Tibial artery (tissue), 4 donors: ENCODE data around the gene AGAP1.

Source experiments
- DNase-seq, 2 donors: peaks; one replicate each; pipeline ENCODE4 v3.0.0-alpha.2; 2019
- H3K27ac ChIP-seq, 2 donors: fragments of 200-600 bp; sonication (generic) in 1 of 2; 1 replicate in 1 of 2; 2 replicates in 1 of 2; pipeline ENCODE4 v1.5.1; 2018 to 2019; ENCODE audit warnings: mild to moderate bottlenecking in 1 of 2
- H3K27me3 ChIP-seq, 2 donors: fragments of 200-600 bp; sonication (generic) in 1 of 2; one replicate each; pipeline versions ENCODE4 v1.5.1 to v1.6.0; 2016 to 2019
- H3K36me3 ChIP-seq, 3 donors: fragments of 200-600 bp; sonication (generic) in 2 of 3; one replicate each; pipeline ENCODE4 v1.5.1; 2016 to 2019; ENCODE audit warnings: mild to moderate bottlenecking in 2 of 3
- H3K4me1 ChIP-seq, 4 donors: fragments of 200-600 bp; sonication (generic) in 2 of 4; 1 replicate in 3 of 4; 2 replicates in 1 of 4; pipeline ENCODE4 v1.5.1; 2016 to 2019
- H3K4me3 ChIP-seq, 2 donors: fragments of 200-600 bp; sonication (generic) in 1 of 2; 1 replicate in 1 of 2; 2 replicates in 1 of 2; pipeline ENCODE4 v1.5.1; 2018 to 2019; ENCODE audit warnings: mild to moderate bottlenecking in 2 of 2
- H3K9me3 ChIP-seq, 3 donors: fragments of 200-600 bp; sonication (generic) in 1 of 3; one replicate each; pipeline ENCODE4 v1.5.1; 2016 to 2019
- intact Hi-C: fragments of 100-400 bp; cut with DNase I; formaldehyde crosslinking; loops from one replicate; pipeline ENCODE4 v1.15.0; 2023; ENCODE audit warnings: low total_unique reads
- TF ChIP-seq, protein P1 (sequence below), 2 experiments: fragments of 200-600 bp in 1 of 2; fragments of 450-650 bp in 1 of 2; IDR thresholded peaks; one replicate each; pipeline ENCODE4 v1.5.1; 2017 to 2019; ENCODE audit warnings: antibody characterized with exemption in 2 of 2, mild to moderate bottlenecking in 1 of 2, moderate library complexity in 1 of 2

Gene AGAP1

DNA sequence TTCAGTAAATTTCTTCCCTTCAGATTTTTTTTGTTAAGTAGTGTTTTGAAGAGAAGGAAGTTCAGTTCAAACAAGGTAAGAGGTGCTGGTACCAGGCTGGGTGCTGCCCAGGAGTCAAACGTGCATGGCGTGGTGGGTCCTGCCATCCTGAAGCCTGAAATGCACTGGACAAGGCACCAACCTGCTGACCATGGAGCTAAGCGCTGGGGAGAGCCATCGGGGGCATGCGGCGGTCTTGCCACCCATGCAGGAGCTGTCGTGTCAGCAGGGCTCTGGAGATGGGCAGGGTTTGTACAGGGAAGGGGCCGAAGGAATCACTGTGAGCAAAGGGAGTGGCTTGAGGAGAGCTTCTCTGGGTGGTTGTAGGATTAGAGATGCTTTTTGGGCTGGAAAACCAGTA is 547.8 kb downstream of the AGAP1 start:
- TF ChIP-seq, protein P1, sequence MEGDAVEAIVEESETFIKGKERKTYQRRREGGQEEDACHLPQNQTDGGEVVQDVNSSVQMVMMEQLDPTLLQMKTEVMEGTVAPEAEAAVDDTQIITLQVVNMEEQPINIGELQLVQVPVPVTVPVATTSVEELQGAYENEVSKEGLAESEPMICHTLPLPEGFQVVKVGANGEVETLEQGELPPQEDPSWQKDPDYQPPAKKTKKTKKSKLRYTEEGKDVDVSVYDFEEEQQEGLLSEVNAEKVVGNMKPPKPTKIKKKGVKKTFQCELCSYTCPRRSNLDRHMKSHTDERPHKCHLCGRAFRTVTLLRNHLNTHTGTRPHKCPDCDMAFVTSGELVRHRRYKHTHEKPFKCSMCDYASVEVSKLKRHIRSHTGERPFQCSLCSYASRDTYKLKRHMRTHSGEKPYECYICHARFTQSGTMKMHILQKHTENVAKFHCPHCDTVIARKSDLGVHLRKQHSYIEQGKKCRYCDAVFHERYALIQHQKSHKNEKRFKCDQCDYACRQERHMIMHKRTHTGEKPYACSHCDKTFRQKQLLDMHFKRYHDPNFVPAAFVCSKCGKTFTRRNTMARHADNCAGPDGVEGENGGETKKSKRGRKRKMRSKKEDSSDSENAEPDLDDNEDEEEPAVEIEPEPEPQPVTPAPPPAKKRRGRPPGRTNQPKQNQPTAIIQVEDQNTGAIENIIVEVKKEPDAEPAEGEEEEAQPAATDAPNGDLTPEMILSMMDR (IDR thresholded peaks at IDR 0.05) = no peak
- intact Hi-C loops = no loop called here
- H3K27me3 ChIP-seq = no peaks in the 10 kb centered on the region
- no peaks in the 10 kb centered on the region for H3K4me1 ChIP-seq
- H3K4me3 ChIP-seq = no peak overlapping the region
- no peak for DNase-seq
- peaks cover 12 to 26% (median 19%) of the 10 kb centered on the region in 3 donors for H3K36me3 ChIP-seq
- H3K9me3 ChIP-seq = no peaks in the 10 kb centered on the region
- H3K27ac ChIP-seq = no peak overlapping the region

DNA sequence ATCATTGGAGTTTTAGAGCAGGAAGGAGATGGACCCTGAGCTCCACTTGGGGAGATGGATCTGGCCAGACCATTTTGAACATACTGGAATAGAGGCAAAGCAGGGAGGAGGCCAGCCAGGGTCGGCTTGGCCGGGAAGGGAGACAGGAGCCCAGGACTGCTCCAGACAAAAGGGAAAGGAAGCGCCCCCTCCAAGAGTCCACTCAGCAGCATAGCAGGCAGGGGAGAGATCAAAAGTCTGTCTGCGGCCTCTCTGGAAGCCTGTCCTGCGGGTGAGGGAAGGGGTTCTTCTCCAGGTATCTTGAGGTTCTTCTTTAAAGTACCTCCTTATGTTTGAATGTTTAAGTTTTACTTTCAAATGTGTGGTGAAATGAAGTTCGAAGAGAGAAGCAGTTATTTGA is 548.2 kb downstream of the AGAP1 start:
- H3K36me3 ChIP-seq = peaks cover 12 to 29% (median 19%) of the 10 kb centered on the region in 3 donors

DNA sequence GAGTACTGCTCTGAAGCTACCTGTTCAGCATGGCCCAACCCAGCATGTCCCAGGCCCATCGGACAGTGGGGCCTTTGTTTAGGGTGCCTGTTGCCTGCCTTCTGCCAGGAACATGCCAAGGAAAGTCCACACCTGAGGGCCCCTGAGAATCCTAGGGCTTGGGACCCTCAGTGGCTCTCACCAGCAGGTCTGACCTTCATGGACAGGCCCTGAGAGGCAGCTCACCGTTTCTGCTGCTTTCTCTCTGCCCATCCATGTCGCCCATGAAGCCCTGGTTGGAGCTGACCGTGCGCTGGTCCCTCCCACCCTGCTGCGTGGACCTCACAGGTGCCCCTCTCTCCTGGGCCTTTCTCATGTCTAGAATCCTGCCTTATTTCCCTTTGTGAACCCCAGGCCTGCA is 550.3 kb downstream of the AGAP1 start:
- Histone ChIP-seq H3K27ac (no peak overlapping the region), H3K4me3 (no peak overlapping the region), H3K36me3 (peaks cover 14 to 36% (median 32%) of the 10 kb centered on the region in 3 donors), H3K4me1 (no peaks in the 10 kb centered on the region), H3K9me3 (no peaks in the 10 kb centered on the region), H3K27me3 (no peaks in the 10 kb centered on the region)
- TF ChIP-seq, protein P1 (IDR thresholded peaks at IDR 0.05) = no peak
- no peak for DNase-seq
- intact Hi-C loops = no loop called here

More for the DNA sequence above, 548.2 kb downstream of the AGAP1 start:
- Histone ChIP-seq H3K4me3 (no peak overlapping the region), H3K9me3 (no peaks in the 10 kb centered on the region), H3K4me1 (no peaks in the 10 kb centered on the region), H3K27me3 (no peaks in the 10 kb centered on the region), H3K27ac (no peak overlapping the region)
- DNase-seq = no peak
- TF ChIP-seq, protein P1 (IDR thresholded peaks at IDR 0.05) = no peak
- intact Hi-C loops = no loop called here

DNA sequence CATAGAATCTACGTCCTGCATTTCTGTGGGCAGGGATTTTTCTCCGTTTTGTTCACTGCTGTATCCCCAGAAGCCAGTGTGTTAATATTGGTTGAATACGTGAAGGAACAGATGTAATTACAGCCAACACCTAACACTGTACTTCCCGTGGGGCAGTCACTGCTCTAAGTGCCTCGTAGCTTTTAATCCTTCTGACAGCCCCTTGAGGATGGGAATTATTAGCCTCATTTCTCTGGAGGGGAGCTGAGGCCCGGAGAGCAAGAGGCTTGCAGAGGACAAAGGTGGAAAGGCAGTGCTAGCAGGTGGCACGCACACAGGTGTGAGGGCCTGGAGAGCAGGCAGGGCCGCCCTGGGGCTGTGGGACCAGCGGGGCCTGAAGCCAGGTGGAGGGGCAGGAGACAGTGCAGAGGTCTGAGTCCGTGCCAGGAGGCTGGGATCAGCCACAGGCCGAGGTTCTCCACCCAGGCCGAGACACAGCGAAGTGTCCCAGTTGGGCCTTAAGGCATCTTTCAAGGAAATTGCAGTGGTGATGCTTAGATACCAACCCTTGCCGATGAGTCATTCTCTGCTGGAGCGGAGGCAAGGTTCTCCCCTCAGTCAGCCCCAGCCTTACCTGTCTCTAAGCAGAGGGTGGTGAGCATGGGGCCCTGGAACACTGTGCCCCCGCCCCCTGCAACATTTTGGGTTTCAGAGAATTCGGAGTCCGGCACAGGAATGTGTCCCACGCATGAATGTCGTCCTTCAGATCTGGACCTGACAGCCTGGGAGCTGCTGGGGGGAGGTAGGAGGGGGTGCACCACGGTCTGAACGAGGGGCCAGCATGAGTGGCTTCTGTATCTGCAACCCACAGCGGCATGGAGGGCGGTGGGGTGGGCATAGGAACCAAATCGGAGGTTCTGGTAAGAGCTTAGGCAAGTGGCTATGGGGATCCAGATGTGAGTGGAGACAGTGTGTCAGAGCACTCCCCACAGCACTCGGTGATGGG is 551.7 kb downstream of the AGAP1 start:
- no peaks in the 10 kb centered on the region for H3K4me1 ChIP-seq
- intact Hi-C loops = no loop called here
- no peaks in the 10 kb centered on the region for H3K9me3 ChIP-seq
- DNase-seq = no peak
- H3K4me3 ChIP-seq = no peak overlapping the region
- H3K36me3 ChIP-seq = peaks cover 19 to 41% (median 34%) of the 10 kb centered on the region in 3 donors
- TF ChIP-seq, protein P1 (IDR thresholded peaks at IDR 0.05) = no peak
- H3K27ac ChIP-seq = no peak overlapping the region
- no peaks in the 10 kb centered on the region for H3K27me3 ChIP-seq

DNA sequence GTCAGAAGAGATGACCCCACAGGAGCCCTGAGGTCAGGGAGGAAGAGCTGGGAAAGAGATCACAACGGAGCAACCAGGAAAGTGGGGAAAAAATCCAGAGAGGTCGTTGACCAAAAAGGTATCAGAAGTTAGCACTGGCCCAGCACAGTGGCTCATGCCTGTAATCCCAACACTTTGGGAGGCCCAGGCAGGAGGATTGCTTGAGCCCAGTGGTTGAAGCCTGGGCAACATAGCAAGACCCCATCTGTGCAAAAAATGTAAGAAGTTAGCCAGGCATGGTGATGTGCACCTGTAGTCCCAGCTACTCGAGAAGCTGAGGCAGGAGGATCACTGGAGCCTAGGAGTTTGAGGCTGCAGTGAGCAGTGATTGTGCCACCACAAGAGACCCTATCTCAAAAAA is 552.9 kb downstream of the AGAP1 start:
- H3K27me3 ChIP-seq = no peaks in the 10 kb centered on the region
- TF ChIP-seq, protein P1 (IDR thresholded peaks at IDR 0.05) = no peak
- no peak for DNase-seq
- intact Hi-C loops = no loop called here
- H3K27ac ChIP-seq = no peak overlapping the region
- no peaks in the 10 kb centered on the region for H3K4me1 ChIP-seq
- H3K9me3 ChIP-seq = no peaks in the 10 kb centered on the region
- no peak overlapping the region for H3K4me3 ChIP-seq
- H3K36me3 ChIP-seq = peaks cover 16 to 37% (median 31%) of the 10 kb centered on the region in 3 donors
